Omental fat pad (tissue), 4 donors: Measurements from ENCODE around the gene ITPRIP. TPM values are rescaled to one million over a fixed set of nuclear protein-coding genes. Genes with fewer than 3 reads are reported as not detected.

ENCODE experiments used
- ATAC-seq: fragments of 150-250 bp; one replicate; pipeline ENCODE4 v1.9.1; 2016; ENCODE audit warnings: mild to moderate bottlenecking, moderate library complexity; ENCODE audit not compliant: low FRiP score
- DNase-seq: peaks from one replicate; pipeline ENCODE4 v3.0.0-alpha.2; 2019; ENCODE audit warnings: low spot score
- small RNA-seq: library from RNA; depleted of rRNA; stranded (forward); fragments of <200 nt; gene quantifications from one replicate; pipeline ENCODE3, GENCODE V24; 2016
- total RNA-seq, 4 donors: library from RNA; depleted of rRNA; stranded (reverse); fragments of >200 nt; gene quantifications; one replicate each; pipeline ENCODE4 v1.1.0, GENCODE V29; 2016
- TF ChIP-seq, protein P1 (sequence below), 3 donors: fragments of 450-650 bp; IDR thresholded peaks; one replicate each; pipeline ENCODE4 v1.5.1; 2016 to 2017; ENCODE audit warnings: antibody characterized with exemption in 3 of 3, mild to moderate bottlenecking in 3 of 3, moderate library complexity in 2 of 3

ITPRIP gene
- total RNA-seq, 4 donors from 2014 or later: 23.4 to 66.2 (median 49.9) TPM

DNA sequence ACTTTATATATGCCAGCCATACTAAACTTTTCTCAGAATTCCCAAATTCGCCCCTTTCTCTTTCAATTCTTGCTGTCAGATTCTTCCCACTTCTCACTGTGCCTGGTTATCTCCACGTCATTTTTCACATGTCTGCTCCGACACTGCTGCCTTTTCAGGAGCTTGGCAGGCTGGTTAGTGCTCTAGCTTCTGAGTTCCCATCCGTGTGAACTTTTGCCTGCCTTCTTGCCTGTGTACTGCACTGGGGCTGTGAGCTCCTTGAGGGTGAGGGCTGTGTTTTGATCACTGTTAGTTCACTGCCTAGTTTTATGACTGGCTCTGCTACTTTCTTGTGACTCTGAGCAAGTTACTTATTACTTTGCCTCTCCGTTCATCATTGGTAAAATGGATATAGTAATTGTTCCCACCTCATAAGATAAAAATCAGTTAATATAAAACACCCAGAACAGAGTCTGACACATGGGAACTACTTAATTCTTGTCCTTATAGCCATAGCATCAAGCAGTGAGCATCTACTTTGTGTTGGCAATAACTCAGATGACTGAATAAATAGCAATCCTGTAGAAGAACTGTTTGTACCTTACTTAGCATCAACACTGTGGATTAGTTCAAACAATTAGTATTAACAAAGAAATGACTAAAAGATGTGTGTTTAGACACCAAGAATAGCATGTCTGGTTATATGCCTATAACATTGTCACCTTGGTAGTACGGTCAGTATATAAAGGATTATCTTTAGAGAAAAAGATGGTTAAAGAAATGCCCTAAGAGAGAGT lies 78.1 kb downstream of the ITPRIP start:
- no peak for ATAC-seq
- DNase-seq: no peak
- TF ChIP-seq, protein P1, sequence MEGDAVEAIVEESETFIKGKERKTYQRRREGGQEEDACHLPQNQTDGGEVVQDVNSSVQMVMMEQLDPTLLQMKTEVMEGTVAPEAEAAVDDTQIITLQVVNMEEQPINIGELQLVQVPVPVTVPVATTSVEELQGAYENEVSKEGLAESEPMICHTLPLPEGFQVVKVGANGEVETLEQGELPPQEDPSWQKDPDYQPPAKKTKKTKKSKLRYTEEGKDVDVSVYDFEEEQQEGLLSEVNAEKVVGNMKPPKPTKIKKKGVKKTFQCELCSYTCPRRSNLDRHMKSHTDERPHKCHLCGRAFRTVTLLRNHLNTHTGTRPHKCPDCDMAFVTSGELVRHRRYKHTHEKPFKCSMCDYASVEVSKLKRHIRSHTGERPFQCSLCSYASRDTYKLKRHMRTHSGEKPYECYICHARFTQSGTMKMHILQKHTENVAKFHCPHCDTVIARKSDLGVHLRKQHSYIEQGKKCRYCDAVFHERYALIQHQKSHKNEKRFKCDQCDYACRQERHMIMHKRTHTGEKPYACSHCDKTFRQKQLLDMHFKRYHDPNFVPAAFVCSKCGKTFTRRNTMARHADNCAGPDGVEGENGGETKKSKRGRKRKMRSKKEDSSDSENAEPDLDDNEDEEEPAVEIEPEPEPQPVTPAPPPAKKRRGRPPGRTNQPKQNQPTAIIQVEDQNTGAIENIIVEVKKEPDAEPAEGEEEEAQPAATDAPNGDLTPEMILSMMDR (IDR thresholded peaks at IDR 0.05): no peak

Small RNA genes within 50 kb of the gene (small RNA-seq; reads per million reads assigned to genes)
- gene MIR4482: not detected

Other genes starting within 250 kb of the ITPRIP start
- 1 to 10 TPM; 4.7 to 8.2 (median 6.0) TPM for gene SFR1, start 216.3 kb downstream of the ITPRIP start, total RNA-seq
- gene CFAP43, start 106.1 kb downstream of the ITPRIP start, total RNA-seq: under 1 TPM in 3 of 4 donors, not detected in 1; 0.38 to 0.84 (median 0.60) TPM
- gene GSTO1, start 83.6 kb downstream of the ITPRIP start, total RNA-seq: 100 to 1,000 TPM in 2 of 4 donors, 10 to 100 TPM in 2; 63.9 to 116 (median 97.6) TPM
- 1 to 10 TPM in 1 of 4 donors, under 1 TPM in 3; 0.12 to 1.4 (median 0.54) TPM for gene GSTO2, start 69.3 kb downstream of the ITPRIP start, total RNA-seq
- under 1 TPM; 0.19 to 0.95 (median 0.33) TPM for gene CFAP58, start 15.4 kb upstream of the ITPRIP start, total RNA-seq